ENCODE results near the gene MBNL2. TPM values are rescaled to one million over a fixed set of nuclear protein-coding genes. Genes with fewer than 3 reads are reported as not detected.

The MBNL2 gene
- total and polyA plus RNA-seq, 2 experiments from 2014 or later: 0.55 to 3.2 TPM

DNA sequence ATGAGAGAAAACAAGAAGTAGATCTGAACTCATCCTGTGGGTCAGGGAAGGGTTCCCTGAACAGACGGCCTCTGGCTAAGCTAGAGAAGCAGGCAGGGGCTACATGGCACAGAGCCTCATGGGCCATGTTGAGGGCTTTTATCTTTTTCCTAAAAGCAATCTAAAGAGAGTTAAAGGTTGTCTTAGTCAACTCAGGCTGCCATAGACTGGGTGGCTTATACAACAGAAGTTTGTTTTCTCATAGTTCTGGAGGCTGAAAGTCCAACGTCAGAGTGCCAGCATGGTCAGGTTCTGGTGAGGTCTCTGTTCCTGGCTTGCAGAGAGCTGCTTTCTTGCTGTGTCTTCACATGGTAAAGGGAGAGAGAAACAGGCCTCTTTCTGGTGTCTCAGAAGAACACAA, 2.9 kb upstream of the MBNL2 start (continued):
- TF ChIP-seq, protein P1, sequence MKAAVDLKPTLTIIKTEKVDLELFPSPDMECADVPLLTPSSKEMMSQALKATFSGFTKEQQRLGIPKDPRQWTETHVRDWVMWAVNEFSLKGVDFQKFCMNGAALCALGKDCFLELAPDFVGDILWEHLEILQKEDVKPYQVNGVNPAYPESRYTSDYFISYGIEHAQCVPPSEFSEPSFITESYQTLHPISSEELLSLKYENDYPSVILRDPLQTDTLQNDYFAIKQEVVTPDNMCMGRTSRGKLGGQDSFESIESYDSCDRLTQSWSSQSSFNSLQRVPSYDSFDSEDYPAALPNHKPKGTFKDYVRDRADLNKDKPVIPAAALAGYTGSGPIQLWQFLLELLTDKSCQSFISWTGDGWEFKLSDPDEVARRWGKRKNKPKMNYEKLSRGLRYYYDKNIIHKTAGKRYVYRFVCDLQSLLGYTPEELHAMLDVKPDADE (IDR thresholded peaks at IDR 0.05): no peak
- no peak for TF ChIP-seq EZH2phosphoT487 (IDR thresholded peaks at IDR 0.05; ENCODE audit: unreplicated experiment)
- no peak for TF ChIP-seq ZNF331 (CRISPR knock-in tag; IDR thresholded peaks at IDR 0.05; ENCODE audit: low read depth)

DNA sequence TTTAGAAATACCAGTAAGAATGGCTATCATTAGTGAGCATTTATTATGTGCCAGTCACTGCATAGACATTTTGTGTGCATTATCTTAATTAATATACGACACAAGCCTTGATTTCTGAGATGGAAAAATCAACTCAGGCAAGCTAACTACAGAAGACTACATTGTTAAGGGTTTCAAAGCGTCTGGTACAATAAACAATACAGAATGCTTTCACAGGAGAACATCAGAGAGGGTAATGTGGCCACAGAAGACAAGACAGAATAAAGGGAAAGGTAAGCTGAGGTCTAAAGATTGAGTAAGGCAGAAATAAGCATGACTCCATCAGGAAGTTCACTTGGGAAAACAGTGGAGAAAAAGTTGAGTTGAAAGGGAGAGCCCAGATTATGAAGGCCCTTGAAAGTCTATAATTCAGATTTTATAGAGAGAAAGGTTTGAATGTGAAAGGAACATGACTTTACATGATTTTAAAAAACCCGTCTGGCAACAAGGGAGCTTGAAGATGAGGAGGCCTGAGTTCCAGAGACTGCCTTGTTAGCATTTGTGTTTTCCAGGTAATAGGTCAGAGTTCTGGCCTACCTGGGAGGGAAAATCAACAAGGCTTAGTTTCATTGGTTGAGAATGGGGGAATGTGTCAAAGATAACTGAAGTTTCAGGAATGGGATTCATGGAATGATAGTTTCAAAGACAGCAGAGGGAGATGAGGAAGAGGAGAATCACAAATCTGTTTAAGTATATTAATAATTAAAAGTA, 1.8 kb upstream of the MBNL2 start:
- peaks cover 29% of the 10 kb centered on the region for H3K27me3 ChIP-seq (ENCODE audit: insufficient read depth)
- H3K27me3 Mint-ChIP-seq (ENCODE audit: insufficient read depth, low read depth, poor library complexity): peaks cover 22% of the 10 kb centered on the region

DNA sequence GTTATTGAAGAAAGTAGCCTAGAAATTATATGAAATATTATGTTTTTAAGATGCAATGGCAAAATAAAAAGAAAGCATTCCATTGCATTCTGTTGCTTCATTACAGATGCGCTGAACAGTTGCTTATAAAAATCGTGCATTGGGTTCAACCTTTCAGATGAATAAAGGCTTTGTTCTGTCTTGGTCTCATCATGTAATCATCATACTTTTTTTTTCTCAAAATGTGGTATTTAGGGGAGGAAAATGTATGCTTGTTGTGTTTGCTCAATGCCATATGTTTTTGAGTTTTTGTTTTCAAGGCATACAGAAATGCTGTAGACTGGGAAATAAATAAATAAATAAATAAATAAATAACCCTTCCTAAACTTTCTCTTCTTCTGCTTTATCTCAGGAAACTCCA, 1.1 kb upstream of the MBNL2 start:
- Histone ChIP-seq H3F3A (replicated peaks; ENCODE audit: low read depth) (no peaks in the 10 kb centered on the region), H3K9me2 (ENCODE audit: insufficient read depth) (no peaks in the 10 kb centered on the region), H3K36me3 (ENCODE audit: insufficient read depth) (no peaks in the 10 kb centered on the region), H2AFZ (no peak overlapping the region), H4K20me1 (replicated peaks; ENCODE audit: insufficient read depth) (no peaks in the 10 kb centered on the region; the same call in 1 of the 2 replicates), H3K27me3 (ENCODE audit: insufficient read depth) (peaks cover 36% of the 10 kb centered on the region), H3K4me3 (no peak overlapping the region), H3K27ac (ENCODE audit: low read depth) (no peak overlapping the region), H3K79me2 (replicated peaks; ENCODE audit: insufficient read depth) (no peaks in the 10 kb centered on the region), H3K4me1 (ENCODE audit: insufficient read depth) (peaks cover 23% of the 10 kb centered on the region), H3K4me2 (no peak overlapping the region)
- Mint-ChIP-seq H3K4me3 (no peak overlapping the region), H3K27ac (no peak overlapping the region), H3K36me3 (ENCODE audit: low read depth) (no peaks in the 10 kb centered on the region), H3K27me3 (ENCODE audit: insufficient read depth, low read depth, poor library complexity) (peaks cover 30% of the 10 kb centered on the region), H3K4me1 (peaks cover 33% of the 10 kb centered on the region), H3K9me3 (no peaks in the 10 kb centered on the region)
- no peak for TF ChIP-seq STAT1 (IDR thresholded peaks at IDR 0.05; ENCODE audit: unreplicated experiment)
- DNase-seq (ENCODE audit: low spot score) (no peak), ATAC-seq (no peak)

More for the DNA sequence above, 1.8 kb upstream of the MBNL2 start:
- H3K79me2 ChIP-seq (replicated peaks; ENCODE audit: insufficient read depth): no peaks in the 10 kb centered on the region
- Mint-ChIP-seq H3K9me3 (no peaks in the 10 kb centered on the region), H3K4me3 (no peak overlapping the region), H3K27ac (no peak overlapping the region), H3K4me1 (peaks cover 30% of the 10 kb centered on the region), H3K36me3 (ENCODE audit: low read depth) (no peaks in the 10 kb centered on the region)
- no peaks in the 10 kb centered on the region for H3F3A ChIP-seq (replicated peaks; ENCODE audit: low read depth)
- no peak overlapping the region for H3K27ac ChIP-seq (ENCODE audit: low read depth)
- no peak for ATAC-seq
- H3K4me1 ChIP-seq (ENCODE audit: insufficient read depth): peaks cover 23% of the 10 kb centered on the region
- no peak overlapping the region for H3K4me3 ChIP-seq
- H3K9me2 ChIP-seq (ENCODE audit: insufficient read depth): no peaks in the 10 kb centered on the region
- no peak overlapping the region for H2AFZ ChIP-seq
- H3K4me2 ChIP-seq: no peak overlapping the region
- no peaks in the 10 kb centered on the region for H4K20me1 ChIP-seq (replicated peaks; ENCODE audit: insufficient read depth)
- TF ChIP-seq, protein P1 (IDR thresholded peaks at IDR 0.05): no peak
- no peak for TF ChIP-seq EZH2 (IDR thresholded peaks at IDR 0.05; ENCODE audit: low read depth, unreplicated experiment)
- DNase-seq (ENCODE audit: low spot score): no peak
- no peaks in the 10 kb centered on the region for H3K36me3 ChIP-seq (ENCODE audit: insufficient read depth)
